Neural cell (in vitro differentiated cells): ENCODE measurements around the gene CBX6. TPM values are rescaled to one million over a fixed set of nuclear protein-coding genes. Genes with fewer than 3 reads are reported as not detected.

Experiments used
- H2AFZ ChIP-seq: fragments of 200-600, 300-800 bp; sonication (generic), shearing (Covaris generic); 2 replicates; pipeline ENCODE4 v1.6.0; 2014; ENCODE audit warnings: low read depth, mild to moderate bottlenecking, antibody characterized with exemption, low read length, moderate library complexity
- H3F3A ChIP-seq: fragments of 200-600 bp; shearing (Covaris generic); 2 replicates; pipeline ENCODE4 v1.6.1; 2016; ENCODE audit warnings: mild to moderate bottlenecking, moderate library complexity, mixed read lengths, antibody characterized with exemption, low read length; ENCODE audit not compliant: insufficient read depth, poor library complexity, severe bottlenecking
- H3K27ac ChIP-seq: fragments of 200-600, 300-800 bp; sonication (generic), shearing (Covaris generic); 2 replicates; pipeline ENCODE4 v1.5.1; 2014; ENCODE audit warnings: mild to moderate bottlenecking, low read length, moderate library complexity
- H3K27me3 ChIP-seq: fragments of 300-800, 200-600 bp; sonication (generic), shearing (Covaris generic); 2 replicates; pipeline ENCODE4 v1.6.0; 2014; ENCODE audit warnings: mild to moderate bottlenecking, low read depth, low read length, moderate library complexity; ENCODE audit not compliant: insufficient read depth
- H3K36me3 ChIP-seq: fragments of 300-800, 200-600 bp; sonication (generic), shearing (Covaris generic); 2 replicates; pipeline ENCODE4 v1.5.1; 2014; ENCODE audit warnings: mild to moderate bottlenecking, antibody characterized with exemption, low read length, moderate library complexity; ENCODE audit not compliant: insufficient read depth
- H3K4me2 ChIP-seq: fragments of 300-800, 200-600 bp; sonication (generic), shearing (Covaris generic); 2 replicates; pipeline ENCODE4 v1.6.0; 2014; ENCODE audit warnings: mild to moderate bottlenecking, low read length
- H3K4me3 ChIP-seq: fragments of 300-800, 200-600 bp; sonication (generic), shearing (Covaris generic); 2 replicates; pipeline ENCODE4 v1.5.1; 2014; ENCODE audit warnings: mild to moderate bottlenecking, low read length, moderate library complexity
- H3K79me2 ChIP-seq: fragments of 200-600 bp; shearing (Covaris generic); replicated peaks from 2 replicates; pipeline ENCODE4 v1.6.0; 2014; ENCODE audit warnings: mild to moderate bottlenecking, low read length, moderate library complexity; ENCODE audit not compliant: insufficient read depth
- H3K9ac ChIP-seq: fragments of 300-800, 200-600 bp; sonication (generic), shearing (Covaris generic); 2 replicates; pipeline ENCODE4 v1.6.1; 2016; ENCODE audit warnings: mild to moderate bottlenecking, low read length, mixed read lengths
- H3K9me2 ChIP-seq: fragments of 200-600 bp; shearing (Covaris generic); 2 replicates; pipeline ENCODE4 v1.6.1; 2016; ENCODE audit warnings: mild to moderate bottlenecking, low read length, mixed read lengths; ENCODE audit not compliant: insufficient read depth
- H3K9me3 ChIP-seq: fragments of 200-600, 300-800 bp; sonication (generic), shearing (Covaris generic); 2 replicates; pipeline ENCODE4 v1.6.1; 2016; ENCODE audit warnings: mild to moderate bottlenecking, mixed run types, low read length, moderate library complexity, mixed read lengths
- H4K20me1 ChIP-seq: fragments of 200-600 bp; shearing (Covaris generic); 2 replicates; pipeline ENCODE4 v1.6.1; 2016; ENCODE audit warnings: mild to moderate bottlenecking, mixed run types; ENCODE audit not compliant: insufficient read depth
- CTCF ChIP-seq: fragments of 450-650 bp; IDR thresholded peaks from 2 replicates; pipeline ENCODE4 v1.5.1; 2014; ENCODE audit warnings: antibody characterized with exemption, mild to moderate bottlenecking, moderate library complexity; ENCODE audit not compliant: poor library complexity, severe bottlenecking
- EP300 ChIP-seq: fragments of 450-650 bp; conservative IDR thresholded peaks from 2 replicates; pipeline ENCODE4 v1.6.1; 2014; ENCODE audit warnings: antibody characterized with exemption, mild to moderate bottlenecking, moderate library complexity; ENCODE audit not compliant: poor library complexity, severe bottlenecking
- EZH2 ChIP-seq: fragments of 200-600, 300-800 bp; shearing (Covaris generic), sonication (generic); IDR thresholded peaks from 2 replicates; pipeline ENCODE4 v1.6.1; 2014; ENCODE audit warnings: antibody characterized with exemption, low read length, borderline replicate concordance, mild to moderate bottlenecking; ENCODE audit not compliant: insufficient read depth, poor library complexity, severe bottlenecking
- MXI1 ChIP-seq: fragments of 450-650 bp; conservative IDR thresholded peaks from 2 replicates; pipeline ENCODE4 v1.6.1; 2014; ENCODE audit warnings: antibody characterized with exemption, mild to moderate bottlenecking; ENCODE audit not compliant: poor library complexity, severe bottlenecking
- POLR2AphosphoS5 ChIP-seq: IDR thresholded peaks from 2 replicates; pipeline ENCODE4 v1.6.1; 2012
- RAD21 ChIP-seq: fragments of 450-650 bp; conservative IDR thresholded peaks from 2 replicates; pipeline ENCODE4 v1.6.1; 2014; ENCODE audit warnings: antibody characterized with exemption, mild to moderate bottlenecking, moderate library complexity
- REST ChIP-seq: IDR thresholded peaks from 2 replicates; pipeline ENCODE4 v1.6.1; 2012; ENCODE audit warnings: borderline replicate concordance
- SMC3 ChIP-seq: fragments of 450-650 bp; conservative IDR thresholded peaks from 2 replicates; pipeline ENCODE4 v1.6.1; 2014; ENCODE audit warnings: antibody characterized with exemption, mild to moderate bottlenecking, moderate library complexity; ENCODE audit not compliant: poor library complexity
- TAF1 ChIP-seq: IDR thresholded peaks from 2 replicates; pipeline ENCODE4 v1.6.1; 2012; ENCODE audit warnings: low read depth
- polyA plus RNA-seq: library from polyadenylated mRNA; depleted of rRNA; stranded (reverse); fragments of >200 nt; gene quantifications from 2 replicates; pipeline ENCODE4 v1.2.3, GENCODE V29; 2014

Gene CBX6
- polyA plus RNA-seq, 1 donor from 2014 or later = 13.0 TPM

GRCh38 chr22:38817196-38817595 is 54.8 kb downstream of the CBX6 start:
- H3K27me3 ChIP-seq = no peaks in the 10 kb centered on the region
- no peaks in the 10 kb centered on the region for H3K9me2 ChIP-seq
- H3K79me2 ChIP-seq = no peaks in the 10 kb centered on the region
- no peak overlapping the region for H3K4me2 ChIP-seq
- no peak overlapping the region for H2AFZ ChIP-seq
- no peaks in the 10 kb centered on the region for H3K36me3 ChIP-seq
- H3F3A ChIP-seq = no peaks in the 10 kb centered on the region
- no peak overlapping the region for H3K4me3 ChIP-seq
- no peak overlapping the region for H3K27ac ChIP-seq
- no peaks in the 10 kb centered on the region for H4K20me1 ChIP-seq
- no peaks in the 10 kb centered on the region for H3K9me3 ChIP-seq
- H3K9ac ChIP-seq = no peak overlapping the region
- TF ChIP-seq POLR2AphosphoS5 = no peak
- TF ChIP-seq TAF1 = no peak
- TF ChIP-seq CTCF = no peak
- TF ChIP-seq RAD21 = no peak
- TF ChIP-seq EP300 = no peak
- no peak for TF ChIP-seq MXI1
- no peak for TF ChIP-seq REST
- no peak for TF ChIP-seq EZH2
- TF ChIP-seq SMC3 = no peak

- no peak overlapping the region for H3K9ac ChIP-seq
- H3K79me2 ChIP-seq = no peaks in the 10 kb centered on the region
- H3F3A ChIP-seq = no peaks in the 10 kb centered on the region
- no peak overlapping the region for H3K27ac ChIP-seq
- no peak overlapping the region for H3K4me2 ChIP-seq
- no peaks in the 10 kb centered on the region for H4K20me1 ChIP-seq
- H2AFZ ChIP-seq = no peak overlapping the region
- H3K4me3 ChIP-seq = no peak overlapping the region
- H3K9me2 ChIP-seq = no peaks in the 10 kb centered on the region
- no peaks in the 10 kb centered on the region for H3K36me3 ChIP-seq
- TF ChIP-seq CTCF = no peak
- no peak for TF ChIP-seq POLR2AphosphoS5
- TF ChIP-seq TAF1 = no peak
- TF ChIP-seq RAD21 = no peak
- no peak for TF ChIP-seq MXI1
- TF ChIP-seq EP300 = no peak
- TF ChIP-seq SMC3 = no peak
- no peak for TF ChIP-seq EZH2
- no peak for TF ChIP-seq REST
- H3K27me3 ChIP-seq = no peaks in the 10 kb centered on the region
- no peaks in the 10 kb centered on the region for H3K9me3 ChIP-seq
Observed at GRCh38 chr22:38815842-38816241, 56.2 kb downstream of the CBX6 start.
